ENCODE measurements around the gene ATP8B4. TPM values are rescaled to one million over a fixed set of nuclear protein-coding genes. Genes with fewer than 3 reads are reported as not detected.
A peak's percentile ranks its signal among the peaks of the same experiment; 100 is the strongest.
"Not testable (repeated sequence)": the region's sequence is repeated elsewhere in the genome, so short reads cannot be mapped to it uniquely, and the experiment has no call there.

Gene ATP8B4
- total RNA-seq, 1 donor from 2014 or later = 1.1 TPM

- no peak for FAIRE-seq
- H3K36me3 ChIP-seq (ENCODE audit: control insufficient read depth, insufficient read depth, low read length) = no peaks in the 10 kb centered on the region
Measured at GRCh38 chr15:50137330-50137761, 18.3 kb upstream of the ATP8B4 start.

DNA sequence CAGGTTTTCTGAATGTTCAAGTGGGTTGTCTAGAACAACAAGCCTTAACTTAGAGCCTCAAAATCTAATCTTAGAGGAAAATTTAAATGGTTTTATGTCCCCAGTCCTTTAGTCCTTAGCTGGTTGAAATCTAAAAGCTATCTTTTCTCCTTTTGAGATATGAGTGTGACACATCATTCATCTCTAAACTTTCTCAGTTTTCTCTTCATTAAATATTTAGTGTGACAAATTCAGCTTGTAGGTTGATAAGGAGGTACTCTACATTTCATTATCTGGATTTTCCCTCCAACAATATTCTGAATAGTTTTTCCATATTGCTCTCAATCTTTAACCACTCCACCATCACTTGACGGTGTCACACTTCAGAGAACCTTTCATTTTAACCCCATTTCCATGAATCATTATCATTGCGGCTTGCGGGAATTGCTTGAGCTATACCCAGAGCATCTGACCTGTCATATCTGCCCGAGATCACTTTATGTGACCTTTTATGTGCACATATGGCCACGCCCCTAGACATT lies 16.1 kb upstream of the ATP8B4 start:
- no peak for DNase-seq (ENCODE audit: low read depth)
- no peaks in the 10 kb centered on the region for H3K36me3 ChIP-seq (ENCODE audit: control insufficient read depth, insufficient read depth, low read length)
- TF ChIP-seq CTCF (IDR thresholded peaks at IDR 0.05; ENCODE audit: insufficient read depth, low read length, severe bottlenecking) = no peak
- no peaks in the 10 kb centered on the region for H3K27me3 ChIP-seq (ENCODE audit: control insufficient read depth, insufficient read depth, low read length)
- FAIRE-seq = no peak
- no peak overlapping the region for H3K4me3 ChIP-seq (ENCODE audit: low read depth, low read length)

More at GRCh38 chr15:50137330-50137761, 18.3 kb upstream of the ATP8B4 start:
- TF ChIP-seq CTCF (IDR thresholded peaks at IDR 0.05; ENCODE audit: insufficient read depth, low read length, severe bottlenecking) = no peak
- Histone ChIP-seq H3K27me3 (ENCODE audit: control insufficient read depth, insufficient read depth, low read length) (no peaks in the 10 kb centered on the region), H3K4me3 (ENCODE audit: low read depth, low read length) (no peak overlapping the region)
- DNase-seq (ENCODE audit: low read depth) = peak; percentile 65

GRCh38 chr15:50134524-50135024 lies 15.5 kb upstream of the ATP8B4 start:
- Histone ChIP-seq H3K27me3 (ENCODE audit: control insufficient read depth, insufficient read depth, low read length) (no peaks in the 10 kb centered on the region), H3K4me3 (ENCODE audit: low read depth, low read length) (no peak overlapping the region), H3K36me3 (ENCODE audit: control insufficient read depth, insufficient read depth, low read length) (no peaks in the 10 kb centered on the region)
- DNase-seq (ENCODE audit: low read depth) (peak; percentile 75), FAIRE-seq (no peak)
- no peak for TF ChIP-seq CTCF (IDR thresholded peaks at IDR 0.05; ENCODE audit: insufficient read depth, low read length, severe bottlenecking)

GRCh38 chr15:50132251-50132984 lies 13.4 kb upstream of the ATP8B4 start:
- H3K27me3 ChIP-seq (ENCODE audit: control insufficient read depth, insufficient read depth, low read length); H3K4me3 ChIP-seq (ENCODE audit: low read depth, low read length); FAIRE-seq; DNase-seq (ENCODE audit: low read depth); H3K36me3 ChIP-seq (ENCODE audit: control insufficient read depth, insufficient read depth, low read length): not testable (repeated sequence)

DNA sequence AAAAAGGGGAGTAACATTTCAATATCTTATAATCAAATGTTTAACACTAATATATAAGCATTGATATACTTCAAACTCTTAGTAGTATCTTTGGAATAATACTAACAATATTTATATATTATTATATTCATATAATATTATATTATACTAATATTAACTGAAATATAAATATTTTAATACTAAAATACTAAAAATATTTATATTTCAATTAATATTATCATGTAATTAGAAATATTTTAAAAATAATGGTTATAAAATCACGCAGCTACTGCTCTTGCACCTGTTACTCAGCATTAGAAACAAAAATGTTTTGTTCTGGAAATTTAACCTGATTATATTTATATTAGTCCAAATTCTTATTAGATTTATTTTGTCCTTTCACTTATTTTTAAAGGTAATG lies 12.6 kb upstream of the ATP8B4 start:
- Histone ChIP-seq H3K36me3 (ENCODE audit: control insufficient read depth, insufficient read depth, low read length) (no peaks in the 10 kb centered on the region), H3K4me3 (ENCODE audit: low read depth, low read length) (no peak overlapping the region), H3K27me3 (ENCODE audit: control insufficient read depth, insufficient read depth, low read length) (no peaks in the 10 kb centered on the region)
- DNase-seq (ENCODE audit: low read depth) (no peak), FAIRE-seq (no peak)
- TF ChIP-seq CTCF (IDR thresholded peaks at IDR 0.05; ENCODE audit: insufficient read depth, low read length, severe bottlenecking) = no peak

GRCh38 chr15:50128266-50128665 lies 9.2 kb upstream of the ATP8B4 start:
- Histone ChIP-seq H3K27me3 (ENCODE audit: control insufficient read depth, insufficient read depth, low read length) (no peaks in the 10 kb centered on the region), H3K36me3 (ENCODE audit: control insufficient read depth, insufficient read depth, low read length) (no peaks in the 10 kb centered on the region), H3K4me3 (ENCODE audit: low read depth, low read length) (no peak overlapping the region)
- FAIRE-seq (no peak), DNase-seq (ENCODE audit: low read depth) (no peak)
- TF ChIP-seq CTCF (IDR thresholded peaks at IDR 0.05; ENCODE audit: insufficient read depth, low read length, severe bottlenecking) = no peak
